Measurements from ENCODE around the gene UVRAG.
A peak's percentile ranks its signal among the peaks of the same experiment; 100 is the strongest.
"Not testable (repeated sequence)": the region's sequence is repeated elsewhere in the genome, so short reads cannot be mapped to it uniquely, and the experiment has no call there.

Gene UVRAG

DNA sequence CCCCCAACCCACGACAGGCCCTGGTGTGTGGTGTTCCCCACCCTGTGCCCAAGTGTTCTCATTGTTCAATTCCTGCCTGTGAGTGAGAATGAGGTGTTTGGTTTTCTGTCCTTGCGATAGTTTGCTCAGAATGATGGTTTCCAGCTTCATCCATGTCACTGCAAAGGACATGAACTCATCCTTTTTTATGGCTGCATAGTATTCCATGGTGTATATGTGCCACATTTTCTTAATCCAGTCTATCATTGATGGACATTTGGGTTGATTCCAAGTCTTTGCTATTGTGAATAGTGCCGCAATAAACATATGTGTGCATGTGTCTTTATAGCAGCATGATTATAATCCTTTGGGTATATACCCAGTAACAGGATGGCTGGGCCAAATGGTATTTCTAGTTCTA, 158.7 kb downstream of the UVRAG start:
- not testable (repeated sequence) for DNase-seq

DNA sequence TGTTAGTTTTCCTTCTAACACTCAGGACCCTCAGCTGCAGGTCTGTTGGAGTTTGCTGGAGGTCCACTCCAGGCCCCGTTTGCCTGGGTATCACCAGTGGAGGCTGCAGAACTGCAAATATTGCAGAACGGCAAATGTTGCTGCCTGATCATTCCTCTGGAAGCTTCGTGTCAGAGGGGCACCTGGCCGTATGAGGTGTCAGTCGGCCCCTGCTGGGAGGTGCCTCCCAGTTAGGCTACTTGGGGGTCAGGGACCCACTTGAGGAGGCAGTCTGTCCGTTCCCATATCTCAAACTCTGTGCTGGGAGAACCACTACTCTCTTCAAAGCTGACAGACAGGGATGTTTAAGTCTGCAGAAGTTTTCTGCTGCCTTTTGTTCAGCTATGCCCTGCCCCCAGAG, 164.1 kb downstream of the UVRAG start:
- not testable (repeated sequence) for DNase-seq

DNA sequence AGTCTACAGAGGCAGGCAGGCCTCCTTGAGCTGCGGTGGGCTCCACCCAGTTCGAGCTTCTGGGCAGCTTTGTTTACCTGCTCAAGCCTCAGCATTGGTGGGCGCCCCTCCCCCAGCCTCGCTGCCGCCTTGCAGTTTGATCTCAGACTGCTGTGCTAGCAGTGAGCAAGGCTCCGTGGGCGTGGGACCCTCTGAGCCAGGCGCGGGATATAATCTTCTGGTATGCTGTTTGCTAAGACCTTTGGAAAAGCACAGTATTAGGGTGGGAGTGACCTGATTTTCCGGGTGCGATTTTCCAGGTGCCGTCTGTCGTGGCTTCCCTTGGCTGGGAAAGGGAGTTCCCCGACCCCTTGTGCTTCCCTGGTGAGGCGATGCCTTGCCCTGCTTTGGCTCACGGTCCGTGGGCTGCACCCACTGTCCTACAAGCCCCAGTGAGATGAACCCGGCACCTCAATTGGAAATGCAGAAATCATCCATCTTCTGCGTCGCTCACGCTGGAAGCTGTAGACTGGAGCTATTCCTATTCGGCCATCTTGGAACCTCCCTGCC, 164.5 kb downstream of the UVRAG start:
- DNase-seq, result not testable (repeated sequence)

DNA sequence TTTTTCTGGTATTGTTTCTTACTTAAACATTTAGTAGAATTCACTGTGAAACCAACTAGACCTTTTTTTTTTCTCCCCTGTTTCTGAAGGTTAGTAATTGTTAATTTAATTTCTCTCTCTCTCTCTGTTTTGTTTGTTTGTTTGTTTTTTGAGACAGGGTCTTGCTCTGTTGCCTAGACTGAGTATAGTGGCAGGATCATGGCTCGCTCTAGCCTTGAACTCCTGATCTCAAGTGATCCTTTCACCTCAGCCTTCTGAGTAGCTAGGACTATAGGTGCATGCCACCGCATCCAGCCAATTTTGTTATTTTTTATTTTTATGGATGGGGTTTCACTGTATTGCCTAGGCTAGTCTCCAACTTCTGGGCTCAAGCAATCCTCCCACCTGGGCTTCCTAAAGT, 165.0 kb downstream of the UVRAG start:
- DNase-seq, result no peak

DNA sequence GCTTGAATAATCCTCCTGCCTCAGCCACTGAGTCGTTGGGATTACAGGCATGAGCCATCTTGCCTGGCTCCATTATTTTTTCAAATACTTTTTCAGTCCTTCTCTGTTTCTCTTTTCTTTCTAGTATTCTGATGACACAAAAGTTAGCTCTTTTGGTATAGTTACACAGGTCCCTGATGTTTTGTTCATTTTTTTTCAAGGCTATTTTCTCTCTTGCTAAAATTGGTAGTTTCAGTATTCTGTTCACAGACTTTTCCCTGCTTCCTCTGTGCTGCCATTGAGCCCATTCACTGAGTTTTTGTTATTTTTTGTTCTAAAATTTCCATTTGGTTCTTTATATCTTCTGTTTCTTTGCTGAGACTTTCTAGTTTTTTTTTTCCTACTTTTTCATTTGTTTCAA, 166.5 kb downstream of the UVRAG start:
- no peak for DNase-seq

DNA sequence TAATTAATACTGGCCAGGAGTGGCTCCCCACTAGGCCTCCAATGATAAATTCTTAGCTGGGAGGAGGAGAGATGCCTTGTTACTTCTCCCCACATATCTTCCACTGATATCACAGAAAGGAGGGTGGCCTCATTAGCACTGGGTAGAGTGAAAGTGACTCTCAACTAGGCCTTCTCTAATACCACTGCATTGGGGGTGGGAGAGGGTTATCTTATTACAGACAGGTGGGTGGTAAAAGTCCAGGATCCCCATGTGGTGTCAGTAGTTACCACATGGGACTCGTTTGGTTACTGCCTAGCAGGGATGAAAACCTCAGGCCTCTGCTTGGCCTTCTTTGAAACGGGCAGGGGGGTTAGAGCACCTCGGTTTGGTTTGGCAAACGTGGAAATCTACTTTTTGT, 167.3 kb downstream of the UVRAG start:
- no peak for DNase-seq

DNA sequence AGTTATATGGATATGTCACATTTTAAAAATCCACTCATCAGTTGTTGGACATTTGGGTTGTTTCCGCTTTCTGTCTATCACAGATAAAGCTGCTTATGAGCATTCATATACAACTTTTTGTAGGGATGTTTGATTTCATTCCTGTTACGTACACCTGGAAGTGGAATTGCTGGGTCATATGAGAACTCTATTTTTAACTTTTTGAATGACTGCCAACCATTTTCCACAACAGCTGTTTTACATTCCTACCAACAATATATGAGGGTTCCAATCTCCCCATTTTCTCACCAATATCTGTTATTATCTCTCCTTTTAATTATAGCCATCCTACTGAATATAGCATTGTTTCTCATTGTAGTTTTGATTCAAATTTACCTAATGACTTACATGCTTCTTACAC, 172.0 kb downstream of the UVRAG start:
- peak; percentile 7 for DNase-seq

DNA sequence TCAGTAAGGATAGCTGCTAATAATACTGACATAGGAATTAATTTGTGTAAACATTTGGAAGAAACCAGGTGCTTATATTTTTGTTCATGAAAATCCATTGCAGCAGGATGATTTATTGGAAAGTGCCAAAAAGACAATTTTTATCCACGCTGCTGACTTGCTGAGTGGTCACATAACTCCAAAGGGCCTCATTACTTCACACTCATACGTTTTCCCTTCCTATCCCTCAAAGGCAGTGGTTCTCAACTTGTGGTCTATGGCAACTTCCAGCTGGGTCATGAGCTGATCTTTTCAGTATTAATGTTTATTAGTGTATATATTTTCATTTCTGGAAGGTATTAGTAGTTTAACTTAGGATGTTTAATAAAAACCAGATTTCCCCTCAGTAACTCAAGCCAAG, 178.1 kb downstream of the UVRAG start:
- DNase-seq, result no peak

DNA sequence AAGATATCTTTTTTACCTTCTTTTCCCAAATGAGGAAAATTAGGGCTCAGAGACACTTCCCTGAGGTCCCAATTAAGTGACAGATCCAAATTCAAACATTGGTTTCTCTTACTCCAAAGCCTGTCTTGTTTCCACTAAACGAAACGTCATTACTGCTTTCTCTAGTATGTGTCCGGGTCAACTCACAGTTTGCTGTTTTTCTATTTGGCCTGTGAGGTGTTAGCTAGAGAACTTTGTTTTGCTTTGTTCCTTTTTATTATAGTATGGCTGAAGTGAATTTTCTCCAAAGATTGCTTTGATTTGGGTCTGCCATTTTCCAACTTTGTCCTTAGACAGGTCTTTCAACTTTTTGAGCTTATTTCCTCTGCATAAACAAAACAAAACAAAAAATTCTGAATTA, 179.6 kb downstream of the UVRAG start:
- DNase-seq, result no peak

DNA sequence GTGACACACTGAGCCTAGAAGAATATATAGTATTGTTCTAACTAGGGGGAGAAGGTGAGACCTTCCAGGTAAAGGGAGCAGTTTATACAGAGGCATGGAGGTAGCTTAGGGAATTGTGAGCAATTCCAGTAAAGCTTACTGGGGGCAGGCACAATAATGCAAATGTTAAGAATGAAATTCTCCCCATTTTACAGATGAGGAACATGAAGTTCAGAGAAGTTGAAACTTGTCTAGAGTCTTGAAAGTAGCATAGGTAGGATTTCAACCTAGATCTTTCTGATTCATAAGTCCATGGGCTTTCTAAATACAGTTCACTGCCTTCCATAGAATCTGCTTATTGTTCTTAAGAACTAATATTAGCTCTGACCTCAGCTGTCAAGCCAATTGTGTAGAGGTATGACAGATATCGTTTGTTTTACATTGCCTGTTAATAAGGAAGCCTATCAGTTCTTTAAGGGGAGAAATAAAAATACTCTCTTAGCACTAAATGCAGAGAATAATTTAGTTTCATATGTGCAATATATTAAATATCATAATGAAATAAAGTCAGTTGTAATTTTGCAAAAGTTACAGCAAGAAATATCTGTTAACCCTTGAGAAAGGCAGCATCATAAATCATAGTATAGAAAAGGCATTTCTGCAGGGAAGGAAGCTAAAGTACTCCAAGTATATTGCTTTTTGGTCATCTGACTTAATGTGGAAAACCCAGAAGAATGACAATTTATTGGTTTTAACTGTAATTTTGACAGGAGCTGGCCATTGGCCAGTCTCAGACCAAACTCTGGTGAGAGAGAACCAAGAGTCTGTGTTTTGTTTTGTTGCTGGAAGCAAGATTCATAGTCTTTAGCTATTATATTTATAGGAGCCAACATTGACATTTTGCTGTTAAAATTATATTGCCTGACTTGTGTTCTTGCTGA, 181.8 kb downstream of the UVRAG start:
- no peak for DNase-seq

DNA sequence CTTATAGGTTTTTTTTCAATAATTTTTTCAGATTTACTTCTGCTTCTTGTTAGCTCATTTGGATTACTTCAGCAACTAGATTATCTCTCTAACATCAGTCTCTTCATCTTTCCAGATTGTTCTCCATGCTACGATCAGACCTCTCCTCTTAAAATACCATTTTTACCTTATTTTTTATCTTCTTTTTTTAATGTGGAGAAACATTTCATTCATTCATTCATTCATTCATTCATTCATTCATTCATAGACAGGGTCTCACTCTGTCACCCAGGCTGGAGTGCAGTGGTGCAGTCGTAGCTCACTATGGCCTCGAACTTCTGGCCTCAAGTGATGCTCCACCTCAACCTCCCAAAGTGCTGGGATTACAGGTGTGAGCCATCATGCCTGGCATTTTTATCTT, 189.4 kb downstream of the UVRAG start:
- no peak for DNase-seq

DNA sequence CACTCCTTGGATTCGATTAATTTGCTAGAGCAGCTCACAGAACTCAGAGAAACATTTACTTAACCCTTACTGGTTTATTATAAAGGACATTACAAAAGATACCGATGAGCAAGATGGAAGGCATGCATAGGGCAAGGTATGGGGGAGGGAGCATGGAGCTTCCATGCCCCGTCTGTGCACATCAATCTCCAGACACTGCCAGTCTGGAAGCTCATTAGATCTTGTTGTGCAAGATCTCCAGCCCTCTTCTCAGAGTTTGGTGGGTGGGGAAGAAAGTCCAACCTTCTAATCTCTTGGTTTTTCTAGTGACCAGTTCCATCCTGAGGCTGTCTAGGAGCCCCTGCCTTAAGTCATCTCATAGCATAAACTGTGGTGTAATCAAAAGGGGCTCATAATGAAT, 190.7 kb downstream of the UVRAG start:
- no peak for DNase-seq

DNA sequence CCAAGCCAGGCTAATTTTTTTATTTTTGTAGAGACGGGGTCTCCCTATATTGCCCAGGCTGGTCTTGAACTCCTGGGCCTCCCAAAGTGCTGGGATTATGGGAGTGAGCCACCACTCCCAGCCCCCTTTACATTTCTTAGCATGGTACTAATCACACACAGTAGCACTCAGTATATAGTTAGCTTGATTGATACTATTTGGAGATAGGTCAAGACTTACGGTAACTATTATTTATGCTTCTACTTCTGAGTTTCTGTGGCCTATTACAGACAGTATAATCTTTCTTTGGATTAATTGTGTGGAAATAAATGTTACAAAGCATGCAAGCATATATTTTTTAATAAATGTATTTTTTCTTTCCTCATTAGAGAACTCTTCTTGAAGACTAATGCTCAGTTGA, 192.2 kb downstream of the UVRAG start:
- DNase-seq, result no peak

DNA sequence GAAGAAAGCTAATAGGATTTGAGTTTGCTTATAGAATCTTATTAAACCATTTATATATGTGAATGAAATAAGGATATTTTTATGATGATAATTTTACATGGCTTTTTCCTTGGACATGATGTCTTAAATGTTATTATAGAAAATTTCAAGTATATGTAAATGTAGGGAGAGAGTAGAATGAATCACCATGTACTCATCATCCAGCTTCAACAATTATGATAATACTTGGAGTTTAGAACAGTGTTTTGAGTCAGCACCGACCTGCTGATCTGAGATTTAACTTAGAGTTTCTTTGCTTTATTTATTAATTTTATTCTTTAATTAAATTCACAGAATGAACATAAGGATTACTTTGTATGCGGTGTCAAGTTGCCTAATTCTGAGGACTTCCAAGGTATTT, 193.5 kb downstream of the UVRAG start:
- DNase-seq, result no peak

DNA sequence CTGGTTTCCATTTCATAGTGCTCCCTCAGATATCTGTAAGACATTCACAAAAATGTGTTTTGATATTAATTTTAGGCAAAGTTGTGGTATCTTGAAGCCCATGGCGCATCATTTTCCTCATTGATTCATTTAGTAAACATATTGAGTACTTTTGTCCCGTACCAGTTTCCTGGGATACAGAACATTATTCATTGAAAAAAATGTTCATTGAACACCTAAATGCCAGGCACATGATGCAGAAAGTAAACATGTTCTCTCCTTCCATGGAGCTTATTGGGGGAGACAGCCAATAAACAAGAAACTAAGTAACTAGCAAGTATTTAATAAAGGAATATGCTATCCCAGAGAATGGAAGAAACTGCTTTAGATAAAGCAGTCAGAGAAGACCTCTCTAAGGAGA, 195.0 kb downstream of the UVRAG start:
- DNase-seq, result no peak

DNA sequence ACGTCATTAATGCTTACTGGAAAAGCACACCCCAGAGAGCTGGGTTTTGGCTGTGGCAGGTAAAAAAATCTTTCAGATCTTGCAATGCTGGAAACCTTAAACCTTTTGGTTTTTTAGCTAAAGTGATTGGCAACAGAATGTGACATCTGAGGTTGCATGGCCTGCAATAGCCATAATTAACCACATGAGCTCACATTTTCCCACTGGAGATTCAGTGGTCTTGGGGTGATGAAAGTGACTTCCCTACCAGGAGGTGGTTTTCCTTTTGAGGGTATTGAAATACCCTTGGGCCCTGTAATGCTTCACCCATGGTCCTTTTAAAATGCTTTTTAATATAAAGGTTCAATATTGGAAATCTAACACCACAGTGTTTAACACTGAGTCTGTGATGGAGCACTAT, 198.5 kb downstream of the UVRAG start:
- no peak for DNase-seq

DNA sequence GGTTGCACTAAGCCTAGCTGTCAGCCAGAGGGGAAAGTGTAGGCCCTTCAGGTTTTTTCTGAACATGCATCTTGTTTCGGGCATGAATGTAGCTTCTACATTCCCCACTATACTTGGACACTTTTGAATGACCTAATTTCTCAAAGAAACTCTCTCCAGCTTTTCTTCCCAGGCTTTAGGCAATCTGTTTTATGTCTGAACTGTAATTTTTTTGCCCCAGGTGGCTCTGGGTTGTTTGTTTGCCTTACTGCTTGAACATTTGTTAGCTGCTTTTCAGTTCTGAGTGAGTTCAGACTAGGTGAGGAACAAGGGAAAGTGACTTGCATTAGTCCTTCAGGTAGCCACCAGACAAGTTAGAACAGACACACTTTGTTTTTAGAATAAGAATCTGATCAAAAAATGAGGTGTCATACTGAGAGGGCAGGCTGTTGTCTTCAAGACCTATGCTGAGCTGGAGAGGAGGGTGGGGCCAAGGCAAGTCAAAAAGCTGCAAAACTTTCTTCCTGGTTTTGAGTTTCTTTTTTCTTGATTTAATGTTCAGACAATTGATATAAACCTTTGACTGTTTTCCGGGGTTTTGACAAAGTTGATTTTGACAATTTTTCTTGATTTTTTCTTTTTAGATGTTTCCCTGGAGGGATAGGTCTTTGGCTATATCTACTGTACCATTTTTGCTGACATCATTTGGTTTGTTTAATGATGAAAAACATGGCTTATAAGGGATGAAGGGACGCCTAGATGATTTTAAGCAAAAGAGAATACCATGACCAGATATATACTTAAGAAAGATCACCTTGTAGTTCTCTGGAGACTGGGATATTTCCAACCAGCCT, 208.4 kb downstream of the UVRAG start:
- no peak for DNase-seq

DNA sequence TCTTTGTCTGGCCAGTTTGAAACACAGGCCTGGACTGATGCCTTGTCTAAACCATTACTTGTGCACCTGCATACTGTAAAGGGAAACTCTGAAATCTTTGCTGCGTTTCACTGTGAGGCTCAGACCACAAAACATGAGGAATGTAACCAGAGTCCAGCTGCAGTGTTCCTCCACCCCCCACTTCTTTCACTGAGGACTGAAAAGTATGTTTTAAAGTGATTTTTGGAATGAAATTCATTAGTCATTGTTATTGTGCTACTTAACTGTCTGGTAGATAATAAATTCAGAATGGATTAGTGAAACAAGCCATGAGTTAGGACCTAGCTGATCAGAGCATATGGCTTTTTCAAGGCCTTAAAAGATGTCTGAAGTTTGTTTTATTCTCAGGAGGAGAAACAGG, 210.1 kb downstream of the UVRAG start:
- no peak for DNase-seq

DNA sequence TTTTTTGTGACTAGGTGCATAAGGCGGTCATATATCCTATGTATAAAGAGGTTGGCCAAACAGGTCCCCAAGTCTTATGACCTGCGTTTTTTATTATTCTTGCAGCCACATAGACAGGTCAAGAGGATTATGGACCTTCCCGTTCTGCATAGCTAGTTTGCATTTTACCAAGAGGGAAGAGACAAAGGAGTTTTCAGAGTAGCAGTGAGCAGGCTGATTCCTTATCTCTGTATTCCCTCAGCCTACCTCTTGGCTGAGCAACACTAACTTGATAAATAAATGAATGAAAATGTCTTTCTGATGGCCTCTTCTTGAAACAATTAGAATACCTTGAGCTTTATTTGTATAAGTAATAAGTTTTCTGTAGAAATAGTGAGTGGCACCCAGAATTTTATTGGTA, 210.8 kb downstream of the UVRAG start:
- DNase-seq, result no peak

DNA sequence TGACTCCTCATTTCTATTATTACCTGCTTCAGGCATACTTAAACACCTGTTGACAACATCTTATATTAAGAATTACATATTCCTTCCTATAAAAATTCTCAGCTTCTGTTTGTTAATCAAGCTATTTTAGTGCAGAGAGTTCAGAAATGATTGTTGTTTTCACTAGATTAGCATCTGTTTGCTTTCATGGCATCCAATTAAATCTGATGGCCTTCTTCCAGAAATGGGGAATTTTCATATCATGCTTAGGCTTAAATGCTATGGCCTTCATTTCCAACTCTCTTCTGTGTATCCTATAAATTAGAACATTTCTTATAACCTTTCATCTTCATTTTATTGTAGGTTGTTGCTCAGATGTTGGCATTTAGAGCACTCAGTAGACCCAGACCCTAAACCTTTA, 211.3 kb downstream of the UVRAG start:
- DNase-seq, result no peak

DNA sequence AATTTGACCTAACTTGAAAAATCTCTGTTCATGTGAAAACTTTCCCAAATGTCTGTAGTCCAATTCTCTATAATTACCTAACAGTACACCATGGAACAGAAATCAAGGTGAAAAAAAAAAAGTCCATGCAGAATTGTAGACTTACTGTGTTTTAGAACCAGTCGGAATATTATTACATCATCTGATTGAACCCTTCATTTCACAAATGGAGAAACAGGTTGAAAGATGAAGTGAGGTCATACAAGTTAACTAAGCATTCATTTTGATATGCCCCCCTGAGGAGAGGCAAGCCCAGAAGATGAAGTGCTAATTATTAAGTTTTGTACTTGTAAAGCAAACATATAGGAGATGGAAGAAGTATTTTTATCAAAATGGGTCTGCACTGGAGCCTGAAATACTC, 211.9 kb downstream of the UVRAG start:
- DNase-seq, result no peak

DNA sequence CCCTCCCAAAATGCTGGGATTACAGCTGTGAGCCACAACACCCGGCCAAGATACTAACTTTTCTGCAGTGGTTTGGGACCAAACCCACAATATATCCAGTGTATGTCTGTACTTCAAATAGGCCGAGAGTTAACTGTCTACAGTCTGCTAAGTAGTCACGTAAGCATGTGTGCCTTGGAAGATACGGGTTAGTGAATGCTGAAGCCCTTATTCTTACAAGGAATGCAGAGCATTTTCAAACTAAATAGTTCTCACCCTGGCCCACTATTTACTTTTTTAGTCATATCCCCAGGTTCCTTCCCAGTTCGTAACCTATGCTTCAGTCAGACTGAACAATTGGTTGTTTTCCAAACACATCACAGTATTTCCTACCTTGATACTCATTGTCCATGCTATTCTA, 215.3 kb downstream of the UVRAG start:
- no peak for DNase-seq

DNA sequence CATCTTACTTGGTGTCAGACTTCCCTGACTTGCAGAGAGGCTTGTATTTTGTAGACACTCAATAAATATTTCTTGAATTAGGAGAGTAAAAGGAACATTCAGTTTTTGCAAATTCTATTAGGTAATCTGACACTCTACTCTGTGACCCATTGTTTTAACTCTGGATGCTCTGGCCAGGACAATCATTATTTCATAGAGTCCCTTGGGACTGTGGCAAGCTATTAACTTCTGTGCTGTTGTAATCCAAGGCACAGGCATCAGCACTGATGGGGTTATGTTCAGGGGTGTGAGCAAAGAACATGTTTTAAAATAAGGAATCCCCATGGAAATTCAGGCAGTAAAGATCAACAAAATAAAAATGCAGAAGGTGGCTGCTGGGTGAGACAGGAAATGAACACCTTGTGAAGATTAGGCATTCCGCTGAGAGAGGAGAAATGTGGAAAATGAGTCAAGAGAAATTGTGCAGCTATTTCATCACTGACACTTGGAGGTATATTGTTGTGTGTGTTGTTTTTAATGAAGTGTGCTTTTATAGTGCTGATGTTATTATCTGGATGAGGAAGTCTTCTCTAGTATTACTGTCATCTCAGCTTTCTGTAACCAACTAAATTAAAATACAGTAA, 216.1 kb downstream of the UVRAG start:
- no peak for DNase-seq
